Keratinocyte (primary cell): Measurements from ENCODE around the gene OR10H2.
"Not testable (repeated sequence)": the region's sequence is repeated elsewhere in the genome, so short reads cannot be mapped to it uniquely, and the experiment has no call there.

Source experiments
- CTCF ChIP-seq, 3 experiments: IDR thresholded peaks in 1 of 3; conservative IDR thresholded peaks in 1 of 3; optimal IDR thresholded peaks in 1 of 3; 2 replicates in 2 of 3; 3 replicates in 1 of 3; pipeline versions ENCODE3 to v1.5.1; 2011; ENCODE audit warnings: low read length in 3 of 3, mild to moderate bottlenecking in 3 of 3, moderate library complexity in 2 of 3, control low read depth in 1 of 3, inconsistent platforms in 1 of 3; ENCODE audit not compliant: insufficient read depth in 2 of 3; ENCODE audit errors: extremely low read depth in 1 of 3
- EZH2 ChIP-seq: IDR thresholded peaks from one replicate; pipeline ENCODE4 v1.6.1; 2012; ENCODE audit warnings: inconsistent platforms, mild to moderate bottlenecking, low read length, moderate library complexity

- not testable (repeated sequence) for TF ChIP-seq CTCF (optimal IDR thresholded peaks at IDR 0.05 in 1 of 3, IDR thresholded peaks at IDR 0.05 in 1 of 3, conservative IDR thresholded peaks at IDR 0.05 in 1 of 3; ENCODE audit: extremely low read depth in 1 of 3, insufficient read depth in 2 of 3, low read length in 3 of 3); EZH2
Observed at GRCh38 chr19:15774159-15774558, 46.3 kb downstream of the OR10H2 start.
